ENCODE measurements around the gene CPLX1. TPM values are rescaled to one million over a fixed set of nuclear protein-coding genes. Genes with fewer than 3 reads are reported as not detected.

The CPLX1 gene
- total RNA-seq, 2 experiments from 2014 or later = 2.5 to 3.0 TPM

DNA sequence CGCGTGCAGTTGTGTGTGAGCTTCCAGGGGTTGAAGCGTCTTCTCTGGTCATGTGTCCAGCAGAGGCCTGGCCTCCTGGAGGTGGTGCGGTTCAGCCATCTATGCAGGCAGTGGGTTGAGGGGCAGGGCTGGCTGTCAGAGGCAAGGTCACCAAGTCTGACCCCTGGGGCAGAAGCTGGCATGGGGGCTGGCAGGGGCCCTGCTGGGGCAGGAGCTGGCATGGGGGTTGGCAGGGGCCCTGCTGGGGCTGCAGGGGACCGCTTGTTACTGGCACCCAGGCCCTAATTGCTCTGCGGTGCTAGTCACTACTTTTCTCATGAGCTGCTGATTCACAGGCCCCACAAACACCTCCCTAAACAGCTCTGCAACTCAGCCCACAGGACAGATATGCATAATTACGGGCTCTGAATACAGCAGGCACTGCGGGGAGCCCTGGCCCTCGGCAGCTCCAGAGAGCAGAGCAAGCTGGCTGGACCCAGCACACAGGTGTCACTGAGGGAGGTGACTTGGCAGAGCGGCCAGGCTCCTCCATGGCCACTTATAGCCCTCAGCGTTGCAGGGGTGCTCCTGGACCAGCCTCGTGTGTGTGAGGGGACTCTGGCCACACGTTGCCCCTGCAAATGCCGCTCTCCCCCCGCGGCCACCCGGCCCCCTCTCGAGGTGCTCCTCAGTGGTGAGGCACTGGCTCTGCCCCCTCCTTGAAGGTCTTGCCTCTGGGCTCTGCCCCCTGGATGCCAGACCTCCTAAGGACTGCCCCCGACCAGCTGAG is 32.7 kb downstream of the CPLX1 start:
- peaks cover 36% of the 10 kb centered on the region for H3K27me3 Mint-ChIP-seq
- peaks cover 22% of the 10 kb centered on the region for H3K4me1 Mint-ChIP-seq
- peak overlapping the region; percentile 65 for H3K4me3 Mint-ChIP-seq
- POLR2A ChIA-PET = interaction anchor here (0.8 to 2.4 kb wide), 6 partner anchors 9 to 139 kb away, joined by 3 to 24 read pairs (median 3); partner anchors contain the start of genes GAK and TMEM175
- no peak overlapping the region for H3K27ac Mint-ChIP-seq
- no peaks in the 10 kb centered on the region for H3K36me3 Mint-ChIP-seq (ENCODE audit: low read depth)
- DNase-seq = no peak
- CTCF ChIA-PET = interaction anchor here (0.8 to 1.1 kb wide), 2 partner anchors 11 to 51 kb away, joined by 3 read pairs; no protein-coding TSS in a partner anchor
- no peaks in the 10 kb centered on the region for H3K9me3 Mint-ChIP-seq

DNA sequence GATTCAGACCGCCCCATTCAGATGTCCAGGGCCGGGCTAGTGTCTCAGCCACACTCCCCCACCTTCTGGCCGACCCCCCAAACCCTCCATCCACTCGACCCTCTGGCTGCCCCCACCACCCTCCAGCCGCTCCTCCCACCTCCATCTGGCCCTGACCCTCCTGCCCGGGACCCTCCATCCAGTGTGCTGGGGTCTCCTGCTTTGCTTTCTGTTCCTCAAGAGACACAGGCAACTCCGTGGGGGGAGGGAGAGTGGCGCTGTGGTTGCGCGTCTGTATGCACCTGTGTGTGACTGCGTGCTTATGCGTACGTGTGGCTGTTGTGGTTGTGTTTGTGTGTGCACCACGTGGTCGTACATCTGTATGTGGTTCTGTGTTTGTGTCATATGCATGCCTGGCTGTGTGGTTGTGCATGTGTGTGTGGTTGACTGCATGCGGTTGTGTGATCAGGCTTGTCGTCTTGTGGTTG is 33.3 kb downstream of the CPLX1 start:
- no peaks in the 10 kb centered on the region for H3K36me3 Mint-ChIP-seq (ENCODE audit: low read depth)
- POLR2A ChIA-PET = interaction anchor here (1.0 to 2.4 kb wide), 3 partner anchors 9 to 87 kb away, joined by 3 to 24 read pairs (median 4); no protein-coding TSS in a partner anchor

GRCh38 chr4:791898-792625 is 33.9 kb downstream of the CPLX1 start:
- no peaks in the 10 kb centered on the region for H3K36me3 Mint-ChIP-seq (ENCODE audit: low read depth)
- CTCF ChIA-PET = no interaction called here
- POLR2A ChIA-PET = interaction anchor here (1.3 kb wide), 1 partner anchor 87 kb away, joined by 3 read pairs; no protein-coding TSS in a partner anchor
- H3K4me1 Mint-ChIP-seq = peaks cover 29% of the 10 kb centered on the region
- peak overlapping the region; percentile 65 for H3K4me3 Mint-ChIP-seq
- peaks cover 38% of the 10 kb centered on the region for H3K27me3 Mint-ChIP-seq
- DNase-seq = peak; percentile 56
- H3K27ac Mint-ChIP-seq = no peak overlapping the region
- no peaks in the 10 kb centered on the region for H3K9me3 Mint-ChIP-seq

More for the DNA sequence above, 33.3 kb downstream of the CPLX1 start:
- Mint-ChIP-seq H3K27me3 (peaks cover 36% of the 10 kb centered on the region), H3K4me3 (peak overlapping the region; percentile 65), H3K9me3 (no peaks in the 10 kb centered on the region), H3K4me1 (peaks cover 23% of the 10 kb centered on the region), H3K27ac (no peak overlapping the region)
- CTCF ChIA-PET = no interaction called here
- DNase-seq = peak; percentile 57

DNA sequence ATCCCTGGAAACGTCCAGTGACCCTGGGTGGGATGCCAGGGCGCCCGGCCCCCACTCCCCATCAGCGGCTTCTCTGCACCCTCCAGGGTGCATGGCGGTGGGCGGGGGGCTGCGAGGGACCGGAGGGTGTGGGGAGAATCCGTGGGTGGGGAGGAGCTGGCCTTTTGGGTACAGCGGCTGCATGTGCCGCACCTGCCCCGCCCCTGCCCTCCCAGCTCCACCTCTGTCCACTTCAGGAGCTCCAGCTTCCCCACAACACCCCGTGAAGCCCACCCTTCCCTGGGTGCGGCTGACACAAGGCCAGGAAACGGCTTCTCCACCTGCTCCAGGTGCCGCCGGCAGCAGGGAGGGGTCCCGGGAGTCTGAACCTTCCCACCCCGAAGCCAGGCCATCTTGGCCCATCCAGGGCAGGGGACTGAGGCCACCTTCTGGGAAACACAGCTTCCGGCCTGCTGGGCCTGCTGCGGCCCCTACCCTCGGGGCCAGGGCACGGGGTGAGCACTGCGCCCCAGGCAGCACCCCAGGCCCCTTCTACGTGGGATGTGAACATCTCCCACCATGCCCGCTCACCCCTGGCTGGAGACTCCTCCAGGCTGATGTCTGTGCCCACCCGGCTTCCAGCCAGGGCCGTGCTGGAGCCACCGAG is 34.6 kb downstream of the CPLX1 start:
- no peak for DNase-seq
- Mint-ChIP-seq H3K36me3 (ENCODE audit: low read depth) (no peaks in the 10 kb centered on the region), H3K27me3 (peaks cover 32% of the 10 kb centered on the region), H3K27ac (no peak overlapping the region), H3K4me1 (peaks cover 29% of the 10 kb centered on the region), H3K9me3 (no peaks in the 10 kb centered on the region), H3K4me3 (no peak overlapping the region)
- POLR2A ChIA-PET = no interaction called here
- CTCF ChIA-PET = no interaction called here

- Mint-ChIP-seq H3K27me3 (peaks cover 32% of the 10 kb centered on the region), H3K9me3 (no peaks in the 10 kb centered on the region), H3K27ac (no peak overlapping the region), H3K4me1 (peaks cover 31% of the 10 kb centered on the region), H3K4me3 (no peak overlapping the region), H3K36me3 (ENCODE audit: low read depth) (no peaks in the 10 kb centered on the region)
- POLR2A ChIA-PET = no interaction called here
- CTCF ChIA-PET = no interaction called here
- DNase-seq = no peak
Observed at GRCh38 chr4:790466-790820, 35.5 kb downstream of the CPLX1 start.

- no peak overlapping the region for H3K27ac Mint-ChIP-seq
- no peak overlapping the region for H3K4me3 Mint-ChIP-seq
- peaks cover 35% of the 10 kb centered on the region for H3K27me3 Mint-ChIP-seq
- H3K4me1 Mint-ChIP-seq = peaks cover 36% of the 10 kb centered on the region
- H3K9me3 Mint-ChIP-seq = no peaks in the 10 kb centered on the region
- CTCF ChIA-PET = no interaction called here
- DNase-seq = no peak
- POLR2A ChIA-PET = no interaction called here
- H3K36me3 Mint-ChIP-seq (ENCODE audit: low read depth) = peaks cover under 1% of the 10 kb centered on the region
Observed at GRCh38 chr4:789571-790465, 36.1 kb downstream of the CPLX1 start.

- H3K27me3 Mint-ChIP-seq = peaks cover 33% of the 10 kb centered on the region
- ChIA-PET POLR2A (no interaction called here), CTCF (no interaction called here)
- no peak for DNase-seq
- no peak overlapping the region for H3K27ac Mint-ChIP-seq
- no peaks in the 10 kb centered on the region for H3K9me3 Mint-ChIP-seq
- H3K36me3 Mint-ChIP-seq (ENCODE audit: low read depth) = peaks cover 3% of the 10 kb centered on the region
- H3K4me1 Mint-ChIP-seq = peaks cover 31% of the 10 kb centered on the region
- H3K4me3 Mint-ChIP-seq = no peak overlapping the region
Observed at GRCh38 chr4:788636-789297, 37.2 kb downstream of the CPLX1 start.

- H3K9me3 Mint-ChIP-seq = no peaks in the 10 kb centered on the region
- H3K4me3 Mint-ChIP-seq = no peak overlapping the region
- peaks cover 33% of the 10 kb centered on the region for H3K4me1 Mint-ChIP-seq
- POLR2A ChIA-PET = no interaction called here
- peaks cover 3% of the 10 kb centered on the region for H3K36me3 Mint-ChIP-seq (ENCODE audit: low read depth)
- DNase-seq = no peak
- peaks cover 29% of the 10 kb centered on the region for H3K27me3 Mint-ChIP-seq
- H3K27ac Mint-ChIP-seq = no peak overlapping the region
- CTCF ChIA-PET = no interaction called here
Observed at GRCh38 chr4:788006-788635, 37.8 kb downstream of the CPLX1 start.

DNA sequence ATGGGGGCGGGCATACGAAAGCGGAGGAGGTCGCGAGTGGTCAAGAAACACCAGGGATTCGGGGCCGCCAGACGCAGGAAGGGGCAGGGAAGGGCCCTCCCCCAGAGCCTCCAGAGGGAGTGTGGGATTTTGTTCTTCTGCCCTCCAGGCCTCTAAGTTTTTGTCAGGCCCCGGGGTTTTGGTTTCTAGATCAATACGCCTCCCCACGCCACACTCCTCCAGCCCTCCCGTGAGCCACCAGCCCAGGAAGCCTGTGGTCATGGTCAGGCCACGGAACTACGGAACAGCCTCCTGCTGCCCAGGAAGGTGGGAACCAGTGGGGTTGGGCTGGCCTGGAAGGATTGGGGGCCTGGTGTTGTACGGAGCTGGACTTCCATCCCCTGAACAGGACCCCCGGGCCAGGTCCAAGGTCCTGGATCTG is 38.4 kb downstream of the CPLX1 start:
- H3K9me3 Mint-ChIP-seq = no peaks in the 10 kb centered on the region
- peaks cover 32% of the 10 kb centered on the region for H3K4me1 Mint-ChIP-seq
- DNase-seq = no peak
- no peak overlapping the region for H3K4me3 Mint-ChIP-seq
- ChIA-PET CTCF (no interaction called here), POLR2A (interaction anchor here (1.0 kb wide), 1 partner anchor 12 kb away, joined by 5 read pairs; no protein-coding TSS in a partner anchor)
- peaks cover 24% of the 10 kb centered on the region for H3K27me3 Mint-ChIP-seq
- H3K27ac Mint-ChIP-seq = no peak overlapping the region
- peaks cover 3% of the 10 kb centered on the region for H3K36me3 Mint-ChIP-seq (ENCODE audit: low read depth)

GRCh38 chr4:786861-787300 is 39.0 kb downstream of the CPLX1 start:
- peaks cover 24% of the 10 kb centered on the region for H3K27me3 Mint-ChIP-seq
- ChIA-PET POLR2A (interaction anchor here (1.0 kb wide), 1 partner anchor 12 kb away, joined by 5 read pairs; no protein-coding TSS in a partner anchor), CTCF (no interaction called here)
- no peaks in the 10 kb centered on the region for H3K9me3 Mint-ChIP-seq
- peaks cover 3% of the 10 kb centered on the region for H3K36me3 Mint-ChIP-seq (ENCODE audit: low read depth)
- no peak overlapping the region for H3K4me3 Mint-ChIP-seq
- no peak overlapping the region for H3K27ac Mint-ChIP-seq
- H3K4me1 Mint-ChIP-seq = peaks cover 35% of the 10 kb centered on the region
- DNase-seq = peak; percentile 52

DNA sequence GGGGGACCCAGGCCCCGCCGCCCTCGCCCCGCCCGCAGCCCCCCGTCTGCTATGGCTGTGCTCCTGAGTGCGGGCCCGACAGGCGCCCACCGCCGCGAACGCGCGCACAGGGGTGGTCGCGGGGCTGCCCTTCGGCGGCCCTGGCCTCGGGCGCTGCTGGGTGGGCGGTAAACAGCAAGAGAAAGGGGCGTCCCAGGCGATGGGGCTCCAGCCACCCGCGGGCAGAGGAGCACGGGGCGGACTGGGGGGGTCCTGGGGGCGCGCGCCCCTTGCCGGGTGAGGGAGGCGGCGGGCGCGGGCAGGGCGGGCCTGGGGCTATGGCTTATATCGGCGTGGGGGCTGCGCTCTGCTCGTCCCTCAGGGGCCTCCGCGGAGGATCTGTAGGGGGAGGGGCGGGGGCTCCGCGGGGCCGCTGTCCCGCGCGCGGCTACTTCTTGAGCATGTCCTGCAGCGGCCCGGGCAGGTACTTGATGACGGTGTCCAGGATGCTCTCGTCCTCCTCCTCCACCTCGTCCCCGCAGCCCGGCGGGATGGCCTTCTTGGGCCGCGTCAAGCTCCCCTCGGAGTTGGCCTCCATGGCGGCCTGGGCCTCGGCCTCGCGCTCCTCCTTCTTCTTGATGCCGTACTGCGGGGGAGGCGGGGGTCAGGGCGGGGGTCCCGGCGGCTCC is 39.7 kb downstream of the CPLX1 start:
- peaks cover 36% of the 10 kb centered on the region for H3K4me1 Mint-ChIP-seq

More for the DNA sequence above, 39.7 kb downstream of the CPLX1 start:
- ChIA-PET POLR2A (interaction anchor here (1.0 kb wide), 1 partner anchor 11 kb away, joined by 5 read pairs; no protein-coding TSS in a partner anchor), CTCF (no interaction called here)
- H3K36me3 Mint-ChIP-seq (ENCODE audit: low read depth) = peaks cover 3% of the 10 kb centered on the region
- H3K27ac Mint-ChIP-seq = no peak overlapping the region
- no peak for DNase-seq
- peaks cover 24% of the 10 kb centered on the region for H3K27me3 Mint-ChIP-seq
- no peak overlapping the region for H3K4me3 Mint-ChIP-seq
- H3K9me3 Mint-ChIP-seq = no peaks in the 10 kb centered on the region
